Left kidney (tissue), 8 donors: ENCODE measurements around the gene AVPI1. TPM values are rescaled to one million over a fixed set of nuclear protein-coding genes. Genes with fewer than 3 reads are reported as not detected.

ENCODE experiments used
- DNase-seq: peaks from one replicate; pipeline ENCODE4 v3.0.0-alpha.2; 2013
- long read RNA-seq, 8 donors: transcript quantifications; one replicate each; lab custom pipeline, GENCODE V29; 2026
- polyA plus RNA-seq: library from polyadenylated mRNA; unstranded; fragments of 120-200 nt; gene quantifications from one replicate; pipeline ENCODE4 v1.2.1, GENCODE V29; 2013; ENCODE audit not compliant: insufficient read length

Gene AVPI1, protein sequence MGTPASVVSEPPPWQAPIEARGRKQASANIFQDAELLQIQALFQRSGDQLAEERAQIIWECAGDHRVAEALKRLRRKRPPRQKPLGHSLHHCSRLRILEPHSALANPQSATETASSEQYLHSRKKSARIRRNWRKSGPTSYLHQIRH
- 4.0 TPM for polyA plus RNA-seq
- long read RNA-seq, donor 1, partial matches to known transcripts = 0 of 2 reads
- long read RNA-seq, donor 1, other reads (novel, unspliced or antisense) = 0 of 2 reads
- long read RNA-seq, donor 2, partial matches to known transcripts = 0 of 2 reads
- long read RNA-seq, donor 2, other reads (novel, unspliced or antisense) = 0 of 2 reads
- long read RNA-seq, donor 3, partial matches to known transcripts = 0 of 3 reads
- long read RNA-seq, donor 3, other reads (novel, unspliced or antisense) = 0 of 3 reads
- long read RNA-seq, donor 4 = 0 reads
- long read RNA-seq, donor 5, transcript AVPI1-201 (3 exons, 1,457 nt) = major isoform, 6 of 6 reads
- long read RNA-seq, donor 5, partial matches to known transcripts = 0 of 6 reads
- long read RNA-seq, donor 5, other reads (novel, unspliced or antisense) = 0 of 6 reads
- long read RNA-seq, donor 6, partial matches to known transcripts = 0 of 1 reads
- long read RNA-seq, donor 6, other reads (novel, unspliced or antisense) = 0 of 1 reads
- long read RNA-seq, donor 7, partial matches to known transcripts = 0 of 2 reads
- long read RNA-seq, donor 7, other reads (novel, unspliced or antisense) = 0 of 2 reads
- long read RNA-seq, donor 8, partial matches to known transcripts = 0 of 1 reads
- long read RNA-seq, donor 8, other reads (novel, unspliced or antisense) = 0 of 1 reads

DNA sequence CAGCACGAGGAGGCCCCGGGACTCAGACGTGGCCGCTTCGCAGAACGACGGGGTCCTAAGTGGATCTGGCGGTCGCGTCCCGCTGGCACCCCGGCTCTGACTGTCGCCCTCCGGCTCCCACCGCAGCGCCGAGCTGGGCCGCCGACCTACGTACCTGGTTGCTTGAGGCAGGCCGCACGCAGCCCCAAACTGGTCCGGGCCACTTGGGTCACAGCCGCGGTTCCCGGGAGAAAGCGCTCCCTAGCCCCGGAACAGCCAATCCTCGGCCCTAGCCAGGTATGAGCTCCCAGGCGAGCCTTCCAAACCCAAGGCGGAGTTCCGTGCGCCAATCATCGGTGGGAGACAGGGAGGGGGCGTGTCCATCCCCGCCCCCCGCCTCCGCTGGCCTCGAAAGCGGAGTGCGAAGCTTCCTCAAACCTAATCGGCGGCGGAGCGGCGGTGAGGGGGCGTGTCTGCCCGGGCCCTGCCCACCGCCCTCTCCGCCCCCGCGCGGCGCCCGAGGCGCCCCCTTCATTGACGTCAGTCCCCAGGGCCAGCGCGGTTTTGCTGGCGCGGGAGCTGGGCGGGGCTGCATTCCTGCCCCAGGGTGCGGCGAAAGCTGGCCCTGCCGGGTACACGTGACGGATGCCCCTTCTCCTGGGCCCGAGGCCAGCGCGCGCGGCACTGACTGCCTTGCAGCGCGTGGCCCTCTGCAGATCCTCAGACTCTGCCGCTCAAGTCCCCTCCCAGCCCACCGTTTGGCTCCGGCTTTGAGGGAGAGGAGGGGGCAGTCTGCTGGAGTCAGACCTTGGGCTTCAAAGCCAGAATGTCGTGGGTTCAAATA is at the start of gene AVPI1:
Gene AVPI1, minus strand, starts transcription at position 280 of the 823 bp plus-strand sequence. CDS start 7,336 bp downstream, outside the sequence.
- DNase-seq = peak; percentile 95

DNA sequence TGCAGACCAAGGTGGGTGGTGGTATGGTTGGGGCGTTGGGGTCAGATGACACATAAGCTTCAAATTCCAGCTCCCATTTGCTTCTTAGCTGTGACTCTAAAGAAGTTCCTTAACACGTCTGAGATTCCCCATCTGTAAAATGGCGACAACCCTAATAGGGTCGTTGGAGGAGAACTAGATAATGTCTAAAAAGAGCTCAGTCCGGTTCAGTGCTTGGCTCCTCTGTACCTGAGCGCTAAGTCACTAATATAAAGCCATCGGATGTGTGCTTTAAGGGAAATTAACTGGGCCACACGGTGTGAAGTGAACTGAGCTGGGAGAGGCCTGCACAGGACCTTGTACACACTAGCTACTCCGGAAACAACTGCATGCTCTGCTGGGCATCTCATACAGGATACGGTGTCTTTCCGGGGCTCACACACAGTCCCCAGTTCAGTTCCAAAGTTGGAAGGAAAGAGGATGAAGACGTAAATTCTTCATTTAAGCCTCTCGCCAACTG is 49.4 kb upstream of the AVPI1 start:
- no peak for DNase-seq

DNA sequence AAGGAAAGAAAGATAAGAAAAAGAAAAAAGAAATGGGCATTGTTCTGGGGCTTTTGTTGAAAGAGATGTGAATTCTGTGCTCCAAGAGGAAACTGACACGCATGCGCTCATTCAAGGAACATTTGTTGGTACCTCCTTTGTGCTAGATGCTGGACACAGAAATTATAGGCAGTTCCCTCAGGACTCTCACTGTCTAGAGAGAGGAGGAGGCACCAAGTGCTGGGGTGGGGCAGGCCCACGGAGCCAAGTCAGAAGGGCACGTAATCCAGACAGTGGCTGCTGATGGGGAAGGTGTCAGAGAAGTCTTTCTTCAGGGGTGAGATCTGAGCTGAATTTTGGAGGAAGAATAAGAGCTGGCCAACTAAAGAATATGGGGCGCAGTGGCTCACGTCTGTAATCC is 47.0 kb upstream of the AVPI1 start:
- DNase-seq = no peak

DNA sequence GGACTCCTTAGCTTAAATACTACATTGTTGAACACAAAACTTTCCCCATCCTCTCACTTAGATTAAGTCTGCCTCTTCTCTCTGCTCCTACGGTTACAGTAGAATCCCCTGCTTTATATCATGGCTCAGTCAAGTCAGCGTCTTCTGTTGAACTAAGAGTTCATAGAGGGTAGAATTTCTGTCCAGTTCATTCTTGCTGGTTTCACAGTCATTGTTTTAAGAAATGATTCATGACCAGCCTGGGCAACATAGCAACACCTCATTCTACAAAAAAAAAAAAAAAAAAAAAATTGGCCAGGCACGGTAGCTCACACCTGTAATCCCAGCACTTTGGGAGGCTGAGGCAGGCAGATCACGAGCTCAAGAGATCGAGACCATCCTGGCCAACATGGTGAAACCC is 46.2 kb upstream of the AVPI1 start:
- no peak for DNase-seq

DNA sequence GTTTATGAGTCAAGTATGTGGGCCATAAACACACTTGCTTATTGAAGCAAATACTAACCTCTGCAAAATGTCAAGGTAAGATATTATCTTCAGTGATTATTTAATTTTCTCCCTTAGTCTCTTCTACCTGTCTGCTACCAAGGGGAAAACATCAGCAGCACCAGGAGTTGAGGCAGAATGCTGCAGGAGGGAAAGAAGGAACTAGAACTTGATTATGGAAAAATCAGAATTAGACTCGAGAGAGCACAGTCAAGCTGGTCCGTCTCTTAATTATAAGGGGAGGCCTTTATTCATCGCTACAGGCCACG is 45.0 kb upstream of the AVPI1 start:
- no peak for DNase-seq

DNA sequence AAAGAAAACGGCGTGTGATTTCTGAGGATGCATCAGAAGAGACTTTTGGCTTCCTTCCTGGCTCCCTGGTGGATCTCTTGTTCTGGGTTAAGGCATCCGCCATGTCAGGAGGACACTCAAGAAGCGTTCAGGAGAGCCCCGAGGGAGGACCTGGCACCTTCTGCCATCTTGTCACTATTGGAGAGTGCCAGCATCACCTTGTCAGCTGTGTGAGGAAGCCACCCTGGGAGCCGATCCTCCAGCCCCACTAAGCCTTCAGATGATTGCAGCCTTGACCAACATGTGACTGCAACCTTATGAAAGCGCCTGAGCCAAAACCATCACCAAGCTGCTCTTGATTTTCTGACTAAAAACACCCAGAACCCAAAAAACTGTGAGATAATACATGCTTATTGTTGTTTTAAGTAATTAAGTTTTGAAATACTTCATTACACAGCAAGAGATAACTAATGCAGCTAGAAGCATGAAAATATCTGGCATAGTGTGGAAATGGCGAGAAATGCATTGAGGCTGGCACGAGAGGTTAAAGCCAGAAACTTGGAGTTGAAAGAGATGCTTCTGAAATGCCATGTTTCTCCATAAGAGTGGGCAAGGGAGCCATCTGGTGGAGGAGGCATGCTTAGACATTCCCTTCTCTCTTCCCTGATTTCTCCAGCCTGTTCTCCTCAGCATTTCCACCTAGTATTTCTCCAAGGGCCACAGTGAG is 44.5 kb upstream of the AVPI1 start:
- peak; percentile 81 for DNase-seq

DNA sequence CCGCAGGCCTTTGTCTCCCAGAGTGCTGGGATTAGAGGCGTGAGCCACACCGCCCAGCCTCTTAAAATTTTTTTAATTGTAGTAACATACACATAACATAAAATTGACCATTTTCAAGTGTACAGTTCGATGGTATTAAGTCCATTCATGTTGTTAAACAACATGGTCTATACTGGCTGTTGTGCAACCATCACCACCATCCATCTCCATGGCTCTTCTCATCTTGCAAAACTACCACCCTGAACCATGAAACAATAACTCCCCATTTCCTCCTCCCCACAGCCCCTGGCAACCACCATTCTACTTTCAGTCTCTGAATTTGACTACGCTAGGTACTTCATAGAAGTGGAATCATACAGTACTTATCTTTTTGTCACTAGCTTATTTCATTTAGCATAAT is 42.0 kb upstream of the AVPI1 start:
- no peak for DNase-seq

DNA sequence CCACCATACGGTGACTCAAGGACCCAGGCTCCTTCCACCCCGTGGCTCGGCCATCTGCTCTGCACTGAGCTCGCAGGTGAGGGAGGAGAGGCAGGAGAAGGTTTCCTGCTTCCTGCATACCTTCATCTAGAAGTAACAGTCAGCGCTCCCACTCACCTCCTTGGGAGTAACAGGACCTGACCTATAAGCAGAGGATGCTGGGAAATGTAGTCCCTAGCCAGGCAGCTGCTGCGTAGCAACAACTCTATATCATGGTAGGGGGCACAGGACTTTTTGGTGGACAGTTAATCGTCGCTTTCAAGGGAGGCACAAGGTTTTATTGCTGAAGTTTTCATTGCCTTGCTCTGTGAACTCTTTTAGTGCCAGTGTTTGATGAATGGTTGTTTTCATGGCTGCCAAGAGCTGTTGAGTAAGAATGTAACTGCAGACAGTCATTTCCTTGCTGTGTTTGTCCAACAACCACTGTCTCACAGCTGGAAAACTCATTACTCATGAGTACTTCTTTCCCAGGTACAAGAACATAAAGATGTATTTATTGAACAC is 39.7 kb upstream of the AVPI1 start:
- peak; percentile 77 for DNase-seq

DNA sequence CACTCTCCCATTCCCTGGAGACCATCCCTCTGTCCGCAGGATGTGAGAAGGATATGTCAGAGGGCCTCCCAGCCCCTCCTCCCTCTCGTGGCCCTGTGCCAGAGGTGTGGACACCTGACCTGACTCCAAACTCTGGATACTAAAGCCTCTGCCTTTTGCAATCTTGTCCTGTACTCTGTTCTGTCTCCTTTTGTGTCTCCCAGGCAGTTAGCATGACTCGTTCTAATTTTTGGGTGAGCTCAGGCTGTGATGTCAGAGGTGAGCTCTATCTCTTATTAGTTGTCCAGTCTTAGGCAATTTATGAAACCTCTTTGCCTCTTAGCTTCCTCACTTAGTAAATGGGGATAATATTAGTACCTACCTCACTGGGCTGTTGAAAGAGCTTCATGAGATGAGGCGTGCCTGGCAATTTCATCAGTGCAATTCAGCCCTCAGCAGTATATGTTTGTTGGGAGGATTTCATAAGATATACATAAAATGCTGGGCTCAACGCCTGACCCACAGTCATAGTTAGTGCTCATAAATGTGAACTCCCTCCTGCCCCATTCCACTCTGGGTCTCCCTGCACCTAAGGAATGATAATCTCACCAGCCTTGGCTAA is 37.4 kb upstream of the AVPI1 start:
- DNase-seq = no peak

DNA sequence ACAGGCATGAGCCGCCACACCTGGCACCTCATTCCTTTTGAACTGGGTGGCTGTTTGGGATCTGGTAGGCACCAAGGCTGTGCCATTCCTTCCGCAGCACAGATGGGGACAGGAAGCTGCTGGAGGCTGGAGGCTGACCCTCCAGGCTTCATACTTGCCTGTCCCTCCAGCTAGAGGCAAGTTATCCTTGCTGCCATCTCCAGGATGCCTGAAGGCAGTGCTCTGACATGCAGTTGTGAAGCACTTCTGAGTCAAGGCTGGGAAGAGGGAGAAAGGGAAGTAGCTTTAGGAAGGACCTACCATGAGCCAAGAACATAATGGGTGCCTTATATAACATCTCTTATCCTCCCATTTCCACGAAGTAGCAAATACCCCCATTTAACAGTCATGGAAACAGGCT is 36.0 kb upstream of the AVPI1 start:
- no peak for DNase-seq

DNA sequence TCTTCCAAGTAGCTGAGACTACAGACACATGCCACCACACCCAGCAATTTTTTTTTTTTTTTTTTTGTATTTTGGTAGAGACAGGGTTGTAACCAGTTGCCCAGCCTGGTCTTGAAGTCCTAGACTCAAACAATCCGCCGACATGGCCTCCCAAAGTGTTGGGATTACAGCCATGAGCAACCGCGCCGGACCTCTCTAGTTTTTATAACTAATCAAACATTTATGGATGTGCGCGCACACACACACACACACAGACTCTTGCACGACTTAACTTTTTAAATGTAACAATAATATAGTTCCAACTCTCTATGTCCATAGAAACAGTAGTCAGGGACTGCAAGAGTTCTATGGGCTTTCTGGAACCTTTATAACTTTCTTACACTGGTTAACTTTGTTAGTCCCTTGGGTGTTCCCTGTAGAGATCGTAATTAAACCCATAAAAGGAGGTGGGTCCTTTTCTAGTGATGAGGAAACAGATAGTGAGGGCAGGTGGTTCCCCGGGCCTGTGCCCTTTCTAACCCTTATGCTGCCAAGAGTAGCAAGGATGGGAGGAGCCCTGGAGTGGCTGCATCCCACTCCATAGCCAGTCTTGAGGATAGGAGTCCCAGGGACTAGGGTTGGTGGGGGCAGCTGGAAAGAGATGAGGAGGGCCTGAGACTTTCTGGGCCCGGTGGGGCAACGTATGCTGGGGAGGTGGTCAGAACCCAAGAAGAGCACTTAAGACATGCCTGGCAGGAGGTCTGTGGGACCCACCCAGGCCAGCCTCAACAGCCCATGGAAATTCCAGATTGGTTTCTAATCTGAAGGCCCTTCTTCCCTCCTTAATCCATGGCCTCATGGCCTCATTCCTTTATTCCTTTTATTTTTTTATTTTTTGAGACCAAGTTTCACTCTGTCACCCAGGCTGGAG is 35.1 kb upstream of the AVPI1 start:
- DNase-seq = no peak

DNA sequence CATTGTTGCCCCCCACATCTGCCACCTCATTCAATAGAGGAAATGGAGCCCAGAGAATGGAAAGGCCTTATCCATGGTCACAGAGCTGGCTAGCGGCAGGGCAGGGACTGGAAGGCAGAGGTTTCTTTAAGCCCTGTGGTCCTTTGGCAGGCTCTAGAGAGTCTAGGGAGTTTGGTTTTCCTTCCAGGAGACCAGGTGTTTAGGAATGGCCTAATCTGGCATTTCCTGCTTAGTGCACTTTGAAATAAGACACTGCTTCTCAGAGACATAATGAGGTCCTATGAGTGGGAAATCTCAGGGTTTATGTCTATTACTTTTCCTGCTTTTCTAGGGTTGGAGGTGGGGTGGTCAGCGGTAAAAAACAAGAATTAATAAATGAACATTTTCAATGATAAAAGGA is 32.6 kb upstream of the AVPI1 start:
- no peak for DNase-seq

DNA sequence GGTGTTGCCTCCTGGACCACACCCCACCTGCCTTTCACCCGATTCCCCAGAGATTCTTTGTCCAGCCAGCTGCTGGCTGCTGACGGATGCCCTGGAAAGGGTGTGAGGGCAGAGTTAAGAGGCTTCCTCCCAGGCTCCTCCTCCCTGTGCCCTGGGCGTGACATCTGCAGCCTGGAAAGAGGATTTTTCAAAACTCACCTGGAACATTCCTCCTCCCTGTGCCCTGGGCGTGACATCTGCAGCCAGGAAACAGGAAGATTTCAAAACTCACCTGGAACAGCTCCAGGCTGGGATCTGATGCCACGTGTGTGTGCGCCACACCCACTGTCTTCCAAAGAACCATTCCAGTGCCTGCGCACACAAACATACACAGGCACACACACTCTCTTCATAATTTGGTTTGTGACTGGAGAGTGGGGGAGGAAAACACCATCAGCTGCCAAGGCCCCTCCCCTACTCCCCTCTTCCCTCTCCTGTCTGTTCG is 31.7 kb upstream of the AVPI1 start:
- DNase-seq = no peak

DNA sequence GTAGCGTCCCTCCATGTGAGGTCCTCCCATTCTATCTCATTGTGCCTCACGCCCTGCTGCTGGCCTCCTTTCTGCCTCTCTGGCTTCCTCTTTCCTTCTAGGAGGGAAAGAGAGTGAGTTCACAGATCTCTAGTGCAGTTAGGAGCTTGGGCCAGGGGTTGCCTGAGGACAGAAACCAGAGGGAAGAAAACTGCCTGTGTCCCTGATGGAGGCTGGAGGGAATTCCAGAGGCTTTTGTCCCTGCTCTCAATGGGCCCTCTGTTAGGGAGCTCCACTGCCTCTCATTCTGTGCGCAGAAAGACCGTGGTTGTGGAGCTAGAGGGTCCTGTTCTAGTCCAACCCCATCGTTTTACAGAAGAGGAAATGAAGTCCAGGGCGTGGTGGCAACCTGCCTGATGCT is 31.1 kb upstream of the AVPI1 start:
- no peak for DNase-seq

DNA sequence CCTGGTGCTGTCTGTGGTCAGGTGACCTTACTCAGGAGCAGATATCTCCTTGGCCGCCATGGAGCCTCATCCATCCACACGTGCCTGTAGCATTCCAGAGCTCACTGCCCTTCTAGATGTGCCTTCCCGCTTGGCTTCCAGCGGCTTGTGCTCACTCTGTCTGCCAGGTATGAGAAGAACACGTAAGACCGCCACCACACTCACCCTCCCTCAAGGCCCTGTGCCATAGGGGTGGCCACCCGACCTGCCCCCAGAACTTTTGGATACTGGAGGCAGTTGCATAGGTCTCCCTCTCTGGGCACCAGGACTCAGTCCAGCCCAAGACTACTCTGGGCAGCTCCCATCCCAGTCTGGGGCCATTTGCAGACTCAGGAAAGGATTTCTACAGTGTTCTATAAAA is 30.6 kb upstream of the AVPI1 start:
- no peak for DNase-seq

DNA sequence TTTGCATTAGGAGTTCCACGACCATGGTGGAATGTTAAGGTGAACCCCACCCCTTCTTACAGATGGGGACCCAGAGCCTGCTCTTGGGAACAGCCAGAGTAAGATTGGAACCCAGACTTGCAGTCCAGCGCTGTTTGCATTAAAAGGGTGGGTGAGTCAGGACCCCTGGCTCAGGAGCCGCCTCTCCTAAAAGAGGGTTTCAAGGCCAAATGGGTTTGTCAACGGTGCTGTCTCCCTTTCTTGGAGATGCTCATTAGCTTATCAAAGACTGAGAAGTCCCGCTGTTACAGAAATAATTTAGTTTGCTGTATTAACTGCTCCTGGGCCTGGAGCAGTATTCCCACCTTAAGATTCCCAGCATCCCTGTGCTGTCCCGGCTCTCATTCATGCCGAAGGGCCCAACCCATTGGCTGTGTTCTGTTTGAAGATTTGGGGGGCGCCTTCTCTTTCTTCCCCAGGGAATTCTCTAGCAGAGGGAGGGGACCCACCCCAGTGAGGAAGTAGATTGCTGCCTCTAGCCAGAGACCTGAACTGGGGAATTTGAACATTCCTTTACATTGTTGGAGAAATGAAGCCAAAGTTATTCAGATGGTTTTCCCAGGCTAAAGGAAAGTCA is 28.3 kb upstream of the AVPI1 start:
- DNase-seq = no peak

DNA sequence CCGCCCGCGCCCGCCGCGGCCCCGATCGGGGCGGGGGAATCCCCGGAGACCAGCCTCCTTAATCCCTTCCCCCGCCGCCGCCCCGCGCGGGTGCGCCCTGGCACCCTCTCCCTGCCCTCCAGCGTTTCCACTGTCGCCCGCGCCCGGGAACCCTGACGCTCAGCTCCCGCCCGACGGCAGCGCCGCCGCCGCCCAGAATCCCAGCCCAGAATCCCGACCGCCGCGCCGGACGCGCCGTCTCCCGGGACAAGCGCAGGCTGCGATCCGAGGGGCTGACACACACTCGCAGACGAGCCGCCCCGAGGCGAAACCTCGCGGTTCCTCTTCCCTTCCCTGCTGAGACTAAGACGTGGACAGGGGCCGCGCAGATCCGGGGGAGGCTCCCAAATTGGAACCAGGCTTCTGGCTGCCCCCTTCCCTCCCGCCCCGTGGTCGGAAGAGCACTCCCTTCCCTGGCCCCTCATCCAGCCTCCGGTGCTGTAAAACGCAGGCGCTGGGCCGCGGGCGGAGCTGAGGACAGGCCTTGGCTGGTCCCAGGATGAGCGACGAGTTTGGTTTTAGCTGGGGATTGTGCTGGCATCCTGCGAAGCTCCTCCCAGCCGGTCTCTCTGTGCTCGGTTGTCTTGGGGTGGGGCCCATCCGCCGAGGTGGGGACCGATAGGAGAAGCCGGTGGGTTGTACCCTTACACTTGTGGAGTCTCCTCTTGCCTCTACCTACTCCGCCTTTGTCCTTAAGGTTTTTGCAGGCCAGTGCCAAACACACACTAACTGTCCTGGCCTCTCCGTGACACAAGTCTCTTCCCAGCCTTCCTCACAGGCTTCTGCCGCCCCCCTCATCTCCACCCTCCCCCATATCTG is 27.6 kb upstream of the AVPI1 start:
- no peak for DNase-seq

DNA sequence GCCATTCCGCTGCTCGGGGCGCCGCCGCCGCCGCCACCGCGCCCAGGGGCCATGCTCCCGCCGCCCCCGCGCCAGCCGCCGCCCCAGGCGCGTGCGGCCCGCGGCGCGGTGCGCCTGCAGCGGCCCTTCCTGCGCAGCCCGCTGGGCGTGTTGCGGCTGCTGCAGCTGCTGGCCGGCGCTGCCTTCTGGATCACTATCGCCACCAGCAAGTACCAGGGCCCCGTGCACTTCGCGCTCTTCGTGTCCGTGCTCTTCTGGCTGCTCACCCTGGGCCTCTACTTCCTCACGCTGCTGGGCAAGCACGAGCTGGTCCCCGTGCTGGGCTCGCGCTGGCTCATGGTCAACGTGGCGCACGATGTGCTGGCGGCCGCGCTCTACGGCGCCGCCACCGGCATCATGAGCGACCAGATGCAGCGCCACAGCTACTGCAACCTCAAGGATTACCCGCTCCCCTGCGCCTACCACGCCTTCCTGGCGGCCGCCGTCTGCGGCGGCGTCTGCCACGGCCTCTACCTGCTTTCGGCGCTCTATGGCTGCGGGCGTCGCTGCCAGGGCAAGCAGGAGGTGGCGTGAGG is 26.9 kb upstream of the AVPI1 start:
- DNase-seq = no peak
